SK-N-SH (cell line): ENCODE results near the gene DENND10. TPM values are rescaled to one million over a fixed set of nuclear protein-coding genes. Genes with fewer than 3 reads are reported as not detected.

Experiments used
- CTCF ChIA-PET: fragments of 300-600, 350-600 bp; formaldehyde crosslinking; extraction: SDS; loops from one replicate; lab custom pipeline; 2021; lab: Yijun Ruan, JAX
- POLR2A ChIA-PET: fragments of 350-600 bp; sonication (Branson Sonifier 250); formaldehyde crosslinking; extraction: SDS; loops from one replicate; lab custom pipeline; 2020; ENCODE audit warnings: antibody characterized with exemption, inconsistent platforms; lab: Yijun Ruan, JAX
- DNase-seq: peaks from one replicate; pipeline ENCODE4 v3.0.0; 2012
- H2AFZ ChIP-seq: fragments of 200-600 bp; sonication (generic); 2 replicates; pipeline ENCODE4 v1.8.1; 2016; ENCODE audit warnings: antibody characterized with exemption, mild to moderate bottlenecking, low read depth
- H3F3A ChIP-seq: fragments of 200-600 bp; sonication (generic); replicated peaks from 2 replicates; pipeline ENCODE3; 2016; ENCODE audit warnings: antibody characterized with exemption, mild to moderate bottlenecking; ENCODE audit not compliant: insufficient read depth
- H3K27ac ChIP-seq, 2 experiments: fragments of 200-500 bp in 1 of 2; fragments of 200-600 bp in 1 of 2; sonication (Bioruptor generic) in 1 of 2; sonication (generic), shearing (Covaris generic) in 1 of 2; 2 replicates each; pipeline versions ENCODE4 v1.5.1 to v1.6.1; 2014 to 2016; ENCODE audit warnings: low read depth in 2 of 2, inconsistent platforms in 1 of 2, low read length in 1 of 2, mild to moderate bottlenecking in 1 of 2, mixed read lengths in 1 of 2
- H3K27me3 ChIP-seq: fragments of 200-600 bp; sonication (generic), shearing (Covaris generic); 2 replicates; pipeline ENCODE4 v1.6.1; 2016; ENCODE audit warnings: mixed run types; ENCODE audit not compliant: insufficient read depth
- H3K36me3 ChIP-seq, 2 experiments: fragments of 200-500 bp in 1 of 2; fragments of 200-600 bp in 1 of 2; sonication (Bioruptor generic) in 1 of 2; sonication (generic) in 1 of 2; replicated peaks in 1 of 2; 2 replicates each; pipeline versions ENCODE3 to v1.5.1; 2014 to 2016; ENCODE audit warnings: low read length in 1 of 2, mild to moderate bottlenecking in 1 of 2; ENCODE audit not compliant: insufficient read depth in 2 of 2, control insufficient read depth in 1 of 2
- H3K4me1 ChIP-seq, 2 experiments: fragments of 200-500 bp in 1 of 2; fragments of 200-600 bp in 1 of 2; sonication (Bioruptor generic) in 1 of 2; sonication (generic), shearing (Covaris generic) in 1 of 2; 2 replicates each; pipeline versions ENCODE4 v1.5.1 to v1.6.1; 2014 to 2016; ENCODE audit warnings: low read depth in 1 of 2, low read length in 1 of 2, mixed run types in 1 of 2; ENCODE audit not compliant: insufficient read depth in 2 of 2, control insufficient read depth in 1 of 2
- H3K4me2 ChIP-seq: fragments of 200-600 bp; sonication (generic), shearing (Covaris generic); 2 replicates; pipeline ENCODE4 v1.6.1; 2017; ENCODE audit warnings: mixed run types
- H3K4me3 ChIP-seq, 2 experiments: fragments of 200-500 bp in 1 of 2; fragments of 200-600 bp in 1 of 2; sonication (Bioruptor generic) in 1 of 2; sonication (generic), shearing (Covaris generic) in 1 of 2; 2 replicates each; pipeline versions ENCODE4 v1.5.1 to v1.8.1; 2014 to 2016; ENCODE audit warnings: low read depth in 2 of 2, inconsistent platforms in 1 of 2, low read length in 1 of 2, mild to moderate bottlenecking in 1 of 2, mixed read lengths in 1 of 2, moderate library complexity in 1 of 2
- H3K79me2 ChIP-seq: fragments of 200-600 bp; sonication (generic); 2 replicates; pipeline ENCODE4 v1.8.1; 2017; ENCODE audit warnings: mild to moderate bottlenecking; ENCODE audit not compliant: insufficient read depth
- H3K9ac ChIP-seq: fragments of 200-600 bp; sonication (generic); 2 replicates; pipeline ENCODE4 v1.6.1; 2017; ENCODE audit warnings: mixed run types
- H3K9me2 ChIP-seq: fragments of 200-600 bp; sonication (generic); 2 replicates; pipeline ENCODE4 v1.6.1; 2017; ENCODE audit warnings: mixed run types
- H3K9me3 ChIP-seq: fragments of 200-600 bp; sonication (generic); 2 replicates; pipeline ENCODE4 v1.6.1; 2017; ENCODE audit warnings: mixed run types, mild to moderate bottlenecking, moderate library complexity
- H4K20me1 ChIP-seq: fragments of 200-600 bp; sonication (generic); 2 replicates; pipeline ENCODE4 v1.6.1; 2017; ENCODE audit warnings: mild to moderate bottlenecking, mixed run types; ENCODE audit not compliant: insufficient read depth
- CHD2 ChIP-seq: fragments of 150-350 bp; IDR thresholded peaks from 2 replicates; pipeline ENCODE4 v1.6.1; 2018; ENCODE audit warnings: low read length; ENCODE audit not compliant: partially characterized antibody
- EP300 ChIP-seq, 2 experiments: IDR thresholded peaks; 2 replicates each; pipeline versions ENCODE4 v1.4.0 to v1.6.1; 2012; ENCODE audit warnings: borderline replicate concordance in 1 of 2, low read depth in 1 of 2, low read length in 1 of 2
- FOXJ3 ChIP-seq: sonication (generic); formaldehyde crosslinking; IDR thresholded peaks from 2 replicates; pipeline ENCODE4 v1.5.1; 2020; ENCODE audit warnings: mild to moderate bottlenecking, missing genetic modification reagents
- MAX ChIP-seq: IDR thresholded peaks from 2 replicates; pipeline ENCODE4 v1.4.0; 2012; ENCODE audit warnings: low read depth
- MXI1 ChIP-seq: IDR thresholded peaks from 2 replicates; pipeline ENCODE4 v1.6.1; 2012; ENCODE audit warnings: mild to moderate bottlenecking, low read depth, low read length, improper control_type of control experiment
- NFIC ChIP-seq: IDR thresholded peaks from 2 replicates; pipeline ENCODE4 v1.4.0; 2012; ENCODE audit warnings: borderline replicate concordance
- NRF1 ChIP-seq: IDR thresholded peaks from 2 replicates; pipeline ENCODE4 v1.6.1; 2012; ENCODE audit warnings: low read depth, mild to moderate bottlenecking, low read length
- POLR2AphosphoS5 ChIP-seq: IDR thresholded peaks from 2 replicates; pipeline ENCODE4 v1.6.1; 2012; ENCODE audit warnings: low read depth, low read length
- SIN3A ChIP-seq: IDR thresholded peaks from 2 replicates; pipeline ENCODE4 v1.6.1; 2012; ENCODE audit warnings: low read depth, mild to moderate bottlenecking, low read length, moderate library complexity, borderline replicate concordance
- TAF1 ChIP-seq: IDR thresholded peaks from 2 replicates; pipeline ENCODE4 v1.6.1; 2012; ENCODE audit warnings: low read depth, mild to moderate bottlenecking, low read length, moderate library complexity, borderline replicate concordance
- TCF12 ChIP-seq: IDR thresholded peaks from 2 replicates; pipeline ENCODE4 v1.4.0; 2012
- YY1 ChIP-seq: IDR thresholded peaks from 2 replicates; pipeline ENCODE4 v1.4.0; 2012; ENCODE audit warnings: low read depth, mild to moderate bottlenecking
- ZBTB33 ChIP-seq: IDR thresholded peaks from 2 replicates; pipeline ENCODE4 v1.4.0; 2012; ENCODE audit warnings: low read depth, borderline replicate concordance
- WGBS: methylation state at CpG from one replicate; pipeline ENCODE4 v1.1.6; 2017; ENCODE audit warnings: low lambda C conversion rate; 5-methylcytosine and 5-hydroxymethylcytosine counted together
- polyA plus RNA-seq, 3 experiments: library from polyadenylated mRNA; depleted of rRNA; stranded (reverse); fragments of >200 nt; gene quantifications; 2 replicates each; pipeline ENCODE4 v1.2.3, GENCODE V29; 2012

Gene DENND10
- polyA plus RNA-seq, 1 of the 3 experiments (the other 2 are of a cell fraction): 48.4 TPM

DNA sequence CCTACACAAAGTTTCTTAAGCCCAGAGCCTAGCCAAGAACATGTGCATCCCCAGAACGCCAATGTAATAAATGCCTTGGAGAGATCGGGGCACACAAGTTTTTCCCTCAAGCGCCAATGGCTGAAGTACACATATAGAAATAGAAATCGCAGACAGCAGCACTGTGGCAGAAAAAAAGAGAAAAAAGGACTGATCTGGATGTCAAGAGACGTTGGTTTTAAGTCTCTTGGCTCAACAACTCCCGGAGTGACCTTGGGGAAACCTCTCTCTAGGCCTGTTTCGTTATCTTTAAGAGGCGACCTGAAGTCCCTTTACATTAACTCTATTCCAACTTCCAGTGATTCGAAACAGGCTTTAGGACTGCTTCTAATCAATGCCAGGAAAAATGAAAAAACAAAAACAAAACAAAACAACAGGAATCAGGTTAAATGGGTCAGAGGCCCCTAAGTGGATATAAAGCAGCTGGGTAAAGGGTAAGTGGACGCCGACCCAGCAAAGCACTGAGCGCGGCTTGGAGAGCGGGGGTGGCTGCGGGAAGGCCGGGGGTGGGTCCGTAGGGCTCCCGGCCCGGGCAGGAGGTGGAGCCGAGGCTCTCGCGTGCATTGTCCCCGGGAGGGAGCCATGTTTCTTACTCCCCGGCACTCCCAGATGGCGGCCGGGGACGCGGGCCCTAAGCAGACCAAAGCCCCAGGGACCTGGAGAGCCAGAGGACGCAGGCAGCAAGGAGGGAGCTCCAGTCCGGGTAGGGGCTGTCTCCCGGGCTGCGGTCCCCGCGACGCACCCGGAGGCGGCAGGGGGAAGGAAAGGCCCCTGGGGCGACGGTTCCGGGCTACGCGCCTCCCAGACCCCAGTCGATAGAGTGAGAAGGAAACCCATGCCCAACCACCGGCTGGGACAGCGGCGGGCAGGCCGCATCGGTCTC is 24.1 kb upstream of the DENND10 start:
- H3F3A ChIP-seq: peaks cover 26% of the 10 kb centered on the region
- no peaks in the 10 kb centered on the region for H3K9me2 ChIP-seq
- H3K4me3 ChIP-seq: peak overlapping the region; percentile 79 to 82
- no peaks in the 10 kb centered on the region for H3K27me3 ChIP-seq
- WGBS: 2% methylated on average over 29 of the region's 48 CpGs
- peak; percentile 90 for DNase-seq
- peaks cover 5 to 13% of the 10 kb centered on the region in 2 experiments for H3K4me1 ChIP-seq
- H4K20me1 ChIP-seq: peaks cover 50% of the 10 kb centered on the region
- no peak overlapping the region for H2AFZ ChIP-seq
- peak overlapping the region; percentile 89 to 95 for H3K27ac ChIP-seq
- H3K9ac ChIP-seq: peak overlapping the region; percentile 99
- no peaks in the 10 kb centered on the region for H3K9me3 ChIP-seq
- CTCF ChIA-PET: no interaction called here
- POLR2A ChIA-PET: interaction anchor here (1.0 to 1.6 kb wide), 3 partner anchors 23 to 244 kb away, joined by 3 to 4 read pairs (median 3); partner anchors contain the start of genes DENND10 and SFXN4
- TF ChIP-seq MAX: peak; percentile 31; the same call in 1 of the 2 replicates
- TF ChIP-seq FOXJ3: no peak
- TF ChIP-seq EP300 (IDR thresholded peaks at IDR 0.05; ENCODE audit: borderline replicate concordance in 1 of 2, low read depth in 1 of 2, low read length in 1 of 2): no peak
- peak; percentile 64; the same call in 1 of the 2 replicates for TF ChIP-seq TAF1
- TF ChIP-seq NFIC: no peak
- TF ChIP-seq ZBTB33: peak; percentile 79
- TF ChIP-seq NRF1: no peak
- peak; percentile 73; the same call in 1 of the 2 replicates for TF ChIP-seq MXI1
- TF ChIP-seq TCF12: no peak
- peak; percentile 83 for TF ChIP-seq YY1
- peak; percentile 37; the same call in 1 of the 2 replicates for TF ChIP-seq POLR2AphosphoS5
- TF ChIP-seq CHD2: peak; percentile 93
- 0 out of 2 replicates have a peak, but pooled peaks have one; percentile 10 for TF ChIP-seq SIN3A
- TF ChIP-seq, all 33 proteins: peak for 8
- Histone ChIP-seq H3K4me2 (peak overlapping the region; percentile 94), H3K36me3 (peaks cover 0 to 27% of the 10 kb centered on the region in 2 experiments), H3K79me2 (peaks cover 69% of the 10 kb centered on the region)
